Progenitor cell of endocrine pancreas (in vitro differentiated cells): Measurements from ENCODE around the gene NMU. TPM values are rescaled to one million over a fixed set of nuclear protein-coding genes. Genes with fewer than 3 reads are reported as not detected.

Source experiments
- DNase-seq: peaks from one replicate; pipeline ENCODE4 v3.0.0; 2021; ENCODE audit warnings: low spot score; ENCODE audit not compliant: unreplicated experiment
- H3K27ac Mint-ChIP-seq: 2 replicates; pipeline ENCODE4 v1.8.0; 2021; ENCODE audit warnings: mild to moderate bottlenecking, moderate library complexity, mixed read lengths
- H3K27me3 Mint-ChIP-seq: 2 replicates; pipeline ENCODE4 v1.8.0; 2021; ENCODE audit warnings: mixed read lengths
- H3K36me3 Mint-ChIP-seq: 2 replicates; pipeline ENCODE4 v1.8.0; 2022; ENCODE audit warnings: mixed read lengths; ENCODE audit not compliant: insufficient read depth
- H3K4me1 Mint-ChIP-seq: 2 replicates; pipeline ENCODE4 v1.8.0; 2021; ENCODE audit warnings: low read depth, mixed read lengths
- H3K4me3 Mint-ChIP-seq: 2 replicates; pipeline ENCODE4 v1.8.0; 2021; ENCODE audit warnings: low read depth, mild to moderate bottlenecking, moderate library complexity, mixed read lengths
- H3K9me3 Mint-ChIP-seq: 2 replicates; pipeline ENCODE4 v1.8.0; 2021; ENCODE audit warnings: low read depth, mixed read lengths
- CTCF ChIP-seq: fragments of 200-600 bp; sonication (generic); IDR thresholded peaks from one replicate; pipeline ENCODE4 v1.5.0; 2021; ENCODE audit warnings: antibody characterized with exemption, mild to moderate bottlenecking; ENCODE audit not compliant: unreplicated experiment
- total RNA-seq: library from RNA; stranded (reverse); gene quantifications from 2 replicates; pipeline ENCODE4 v1.2.1, GENCODE V29; 2021

NMU gene
- total RNA-seq, 1 donor from 2014 or later = 0.77 TPM

DNA sequence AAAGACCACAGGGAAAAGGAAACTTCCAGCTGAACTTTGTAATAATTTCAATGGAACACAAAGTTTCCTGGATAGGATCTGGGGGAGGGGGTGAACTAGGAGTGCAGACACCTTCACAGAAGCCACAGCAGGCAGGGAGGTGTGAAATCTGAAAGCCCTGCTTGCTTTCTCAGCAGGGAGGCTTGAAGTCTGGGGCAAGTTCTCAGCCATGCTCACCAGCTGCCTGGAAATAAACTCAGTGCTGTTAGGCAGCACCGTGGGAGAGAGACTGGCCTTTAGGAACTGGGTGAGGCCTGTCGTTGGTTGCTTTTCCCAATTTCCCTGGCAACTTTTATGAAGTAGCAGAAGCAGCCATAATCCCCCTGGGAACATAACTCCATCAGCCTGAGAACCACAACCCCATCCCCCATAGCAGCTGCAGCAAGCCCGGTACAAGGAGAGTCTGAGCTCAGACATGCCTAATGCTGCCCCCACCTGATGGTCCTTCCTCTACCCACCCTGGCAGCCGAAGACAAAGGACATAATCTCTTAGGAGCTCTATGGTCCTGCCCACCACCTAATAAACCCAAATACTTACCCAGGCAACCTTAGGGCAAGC is 39.2 kb upstream of the NMU start:
- DNase-seq = no peak
- peaks cover 23% of the 10 kb centered on the region for H3K9me3 Mint-ChIP-seq

GRCh38 chr4:55673424-55673823 is 37.3 kb upstream of the NMU start:
- Mint-ChIP-seq H3K27ac (no peak overlapping the region), H3K4me3 (no peak overlapping the region), H3K9me3 (peaks cover 10% of the 10 kb centered on the region), H3K27me3 (peaks cover 3% of the 10 kb centered on the region), H3K36me3 (no peaks in the 10 kb centered on the region), H3K4me1 (peaks cover 2% of the 10 kb centered on the region)
- no peak for DNase-seq
- TF ChIP-seq CTCF = no peak

More for the DNA sequence above, 39.2 kb upstream of the NMU start:
- no peak overlapping the region for H3K27ac Mint-ChIP-seq
- H3K4me1 Mint-ChIP-seq = peaks cover 2% of the 10 kb centered on the region
- H3K4me3 Mint-ChIP-seq = no peak overlapping the region
- no peak for TF ChIP-seq CTCF
- no peaks in the 10 kb centered on the region for H3K36me3 Mint-ChIP-seq
- peaks cover 3% of the 10 kb centered on the region for H3K27me3 Mint-ChIP-seq

DNA sequence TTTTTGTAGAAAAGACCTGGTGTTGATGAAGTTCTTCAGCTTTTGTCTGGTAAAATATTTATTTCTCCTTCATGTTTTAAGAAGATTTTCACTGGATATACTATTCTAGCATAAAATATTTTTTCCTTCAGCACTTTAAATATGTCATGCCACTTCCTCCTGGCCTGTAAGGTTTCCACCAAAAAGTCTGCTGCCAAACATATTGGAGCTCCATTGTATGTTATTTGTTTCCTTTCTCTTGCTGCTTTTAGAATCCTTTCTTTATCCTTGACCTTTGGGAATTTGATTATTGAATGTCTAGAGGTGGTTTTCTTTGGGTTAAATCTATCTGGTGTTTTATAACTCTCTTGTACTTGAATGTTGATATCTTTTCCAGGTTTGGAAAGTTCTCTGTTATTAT is 35.6 kb upstream of the NMU start:
- peaks cover 2% of the 10 kb centered on the region for H3K4me1 Mint-ChIP-seq
- TF ChIP-seq CTCF = no peak
- no peak overlapping the region for H3K4me3 Mint-ChIP-seq
- H3K27ac Mint-ChIP-seq = no peak overlapping the region
- H3K27me3 Mint-ChIP-seq = peaks cover 4% of the 10 kb centered on the region
- peaks cover 7% of the 10 kb centered on the region for H3K9me3 Mint-ChIP-seq
- no peak for DNase-seq
- H3K36me3 Mint-ChIP-seq = no peaks in the 10 kb centered on the region

GRCh38 chr4:55670695-55671094 is 34.6 kb upstream of the NMU start:
- H3K36me3 Mint-ChIP-seq = no peaks in the 10 kb centered on the region
- no peak overlapping the region for H3K4me3 Mint-ChIP-seq
- peaks cover 11% of the 10 kb centered on the region for H3K27me3 Mint-ChIP-seq
- H3K9me3 Mint-ChIP-seq = peaks cover 7% of the 10 kb centered on the region
- TF ChIP-seq CTCF = no peak
- DNase-seq = no peak
- no peak overlapping the region for H3K27ac Mint-ChIP-seq
- H3K4me1 Mint-ChIP-seq = peaks cover 2% of the 10 kb centered on the region

DNA sequence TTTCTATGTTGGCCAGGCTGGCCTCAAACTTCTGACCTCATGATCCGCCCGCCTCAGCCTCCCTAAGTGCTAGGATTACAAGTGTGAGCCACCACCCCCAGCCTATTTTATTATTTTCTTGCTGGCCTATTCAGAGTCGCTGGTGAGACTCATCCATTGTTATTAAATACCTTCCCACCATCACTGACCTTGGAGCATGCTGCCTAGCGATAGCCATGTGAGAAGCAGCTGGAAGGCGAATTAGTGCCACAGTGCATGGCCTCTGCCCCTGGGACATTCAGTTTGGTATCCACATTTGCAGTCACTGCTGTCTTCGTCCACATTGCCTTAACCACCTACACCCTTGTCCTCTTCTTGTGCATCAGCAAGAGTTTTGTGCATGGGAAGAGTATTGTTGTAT is 32.4 kb upstream of the NMU start:
- no peak for TF ChIP-seq CTCF
- Mint-ChIP-seq H3K27me3 (peaks cover 7% of the 10 kb centered on the region), H3K27ac (no peak overlapping the region), H3K9me3 (peaks cover 7% of the 10 kb centered on the region), H3K4me3 (no peak overlapping the region), H3K4me1 (no peaks in the 10 kb centered on the region), H3K36me3 (no peaks in the 10 kb centered on the region)
- DNase-seq = no peak
